Activated CD4-positive, alpha-beta T cell treated with anti-CD3 and anti-CD28 coated beads, Interleukin-2, amount 10 ng/mL, durations not matched to agents 24 days and 14 days (primary cell): Measurements from ENCODE around the gene KLHDC7B. TPM values are rescaled to one million over a fixed set of nuclear protein-coding genes. Genes with fewer than 3 reads are reported as not detected.
A peak's percentile ranks its signal among the peaks of the same experiment; 100 is the strongest.
"Not testable (repeated sequence)": the region's sequence is repeated elsewhere in the genome, so short reads cannot be mapped to it uniquely, and the experiment has no call there.

ENCODE experiments used
- DNase-seq: peaks from one replicate; pipeline ENCODE4 v3.0.0; 2022
- H3K27ac Mint-ChIP-seq: one replicate; pipeline ENCODE4 v1.8.0; 2022; ENCODE audit warnings: mild to moderate bottlenecking, mixed read lengths
- H3K27me3 Mint-ChIP-seq: one replicate; pipeline ENCODE4 v1.8.0; 2022; ENCODE audit warnings: mixed read lengths
- H3K36me3 Mint-ChIP-seq: one replicate; pipeline ENCODE4 v1.8.0; 2022; ENCODE audit warnings: low read depth, mild to moderate bottlenecking, mixed read lengths
- H3K4me1 Mint-ChIP-seq: one replicate; pipeline ENCODE4 v1.8.0; 2021; ENCODE audit warnings: mixed read lengths
- H3K4me3 Mint-ChIP-seq: one replicate; pipeline ENCODE4 v1.8.0; 2022; ENCODE audit warnings: mild to moderate bottlenecking, moderate library complexity, mixed read lengths
- H3K9me3 Mint-ChIP-seq: one replicate; pipeline ENCODE4 v1.8.0; 2021; ENCODE audit warnings: mixed read lengths
- intact Hi-C: fragments of 100-400 bp; cut with micrococcal nuclease; formaldehyde crosslinking; loops from one replicate; pipeline ENCODE4 v1.15.1; 2023
- total RNA-seq: library from RNA; stranded (reverse); gene quantifications from 2 replicates; pipeline ENCODE4 v1.2.3, GENCODE V29; 2022

KLHDC7B gene
- total RNA-seq, 1 donor from 2014 or later, result 5.3 TPM

DNA sequence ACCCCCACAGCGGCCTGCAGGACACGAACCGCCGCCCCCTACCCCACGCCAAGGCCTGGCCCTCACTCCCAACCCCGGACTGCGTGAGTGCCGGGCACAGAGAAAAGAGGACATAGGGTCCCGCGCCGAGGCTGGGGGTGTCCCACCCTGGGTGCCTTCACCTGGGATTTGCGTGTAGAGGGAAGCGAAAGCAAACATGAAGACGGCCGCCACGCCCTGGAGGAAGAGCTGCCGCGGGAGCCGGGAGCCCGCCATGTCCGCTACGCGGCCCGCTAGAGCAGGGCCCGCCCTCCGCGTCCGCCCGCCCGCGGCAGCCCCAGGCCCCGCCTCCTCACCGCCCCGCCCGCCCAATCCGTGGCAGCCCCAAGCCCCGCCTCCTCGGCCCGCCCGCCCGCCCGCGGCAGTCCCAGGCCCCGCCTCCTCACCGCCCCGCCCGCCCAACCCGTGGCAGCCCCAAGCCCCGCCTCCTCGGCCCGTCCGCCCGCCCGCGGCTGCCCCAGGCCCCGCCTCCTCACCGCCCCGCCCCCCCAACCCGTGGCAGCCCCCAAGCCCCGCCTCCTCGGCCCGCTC is 38.2 kb upstream of the KLHDC7B start, which contains the start of gene LMF2:
Gene LMF2 (minus strand): TSS at position 282 of the 570 bp plus-strand sequence. CDS start 27 bp downstream, at position 255.
- Mint-ChIP-seq H3K27me3 (peaks cover 1% of the 10 kb centered on the region), H3K4me1 (peaks cover 15% of the 10 kb centered on the region), H3K36me3 (peaks cover 10% of the 10 kb centered on the region), H3K9me3 (no peaks in the 10 kb centered on the region), H3K4me3 (peak within 1 kb of the TSS; percentile 90), H3K27ac (peak within 1 kb of the TSS; percentile 97)
- DNase-seq, result peak; percentile 97
- intact Hi-C loops, result loop anchor here (1.0 to 10.0 kb wide), 4 partner anchors 55 to 255 kb away; partner anchors contain the start of genes CHKB, HDAC10 and PPP6R2

DNA sequence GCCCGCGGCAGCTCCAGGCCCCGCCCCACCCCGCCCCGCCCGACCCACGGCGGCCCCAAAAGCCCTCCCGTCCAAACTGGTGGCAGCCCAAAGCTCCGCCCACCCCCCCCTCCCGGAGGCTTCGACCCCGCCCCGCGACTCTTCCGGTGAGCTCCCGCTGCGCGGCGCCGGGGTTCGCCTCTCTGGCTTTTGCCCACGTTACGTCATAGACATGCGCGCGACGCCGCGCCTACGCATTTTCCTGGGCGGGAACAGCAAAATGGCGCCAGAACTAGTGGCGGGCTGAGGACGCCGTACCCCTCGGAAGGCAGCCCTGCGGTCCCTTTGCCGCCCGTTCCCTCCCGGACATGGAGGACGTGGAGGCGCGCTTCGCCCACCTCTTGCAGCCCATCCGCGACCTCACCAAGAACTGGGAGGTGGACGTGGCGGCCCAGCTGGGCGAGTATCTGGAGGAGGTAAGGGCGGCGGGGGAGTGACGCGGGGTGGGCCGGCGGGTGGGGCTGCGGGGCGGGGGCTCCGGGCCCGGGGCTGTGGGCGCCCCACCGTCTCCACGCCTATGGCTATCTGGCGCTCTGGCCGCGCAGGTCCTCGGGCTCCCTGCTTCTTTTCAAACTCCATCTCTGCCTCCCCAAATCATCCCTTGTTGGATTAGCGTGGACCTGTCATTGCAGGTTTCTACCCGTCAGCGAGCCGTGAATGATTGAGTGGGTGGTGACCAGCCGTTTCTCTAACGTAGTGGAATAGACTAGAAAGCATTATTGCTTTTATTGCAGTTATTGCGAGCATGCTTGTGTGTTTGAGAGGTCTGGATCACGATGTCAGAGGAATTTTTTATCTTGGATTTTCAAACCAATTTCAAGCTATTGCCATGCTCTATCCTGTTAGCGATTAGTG is 37.5 kb upstream of the KLHDC7B start, which contains the start of gene NCAPH2:
Gene NCAPH2 (plus strand): TSS at position 234 of the 894 bp plus-strand sequence. CDS start 114 bp downstream, at position 348.
- DNase-seq, result peak; percentile 100
- Mint-ChIP-seq H3K4me1 (peaks cover 17% of the 10 kb centered on the region), H3K27me3 (peaks cover 1% of the 10 kb centered on the region), H3K9me3 (no peaks in the 10 kb centered on the region), H3K4me3 (peak within 1 kb of the TSS; percentile 90), H3K27ac (peak within 1 kb of the TSS; percentile 97), H3K36me3 (peaks cover 8% of the 10 kb centered on the region)
- intact Hi-C loops, result loop anchor here (1.0 to 10.0 kb wide), 8 partner anchors 17 to 256 kb away; partner anchors contain the start of genes CHKB, HDAC10, PPP6R2 and SBF1

DNA sequence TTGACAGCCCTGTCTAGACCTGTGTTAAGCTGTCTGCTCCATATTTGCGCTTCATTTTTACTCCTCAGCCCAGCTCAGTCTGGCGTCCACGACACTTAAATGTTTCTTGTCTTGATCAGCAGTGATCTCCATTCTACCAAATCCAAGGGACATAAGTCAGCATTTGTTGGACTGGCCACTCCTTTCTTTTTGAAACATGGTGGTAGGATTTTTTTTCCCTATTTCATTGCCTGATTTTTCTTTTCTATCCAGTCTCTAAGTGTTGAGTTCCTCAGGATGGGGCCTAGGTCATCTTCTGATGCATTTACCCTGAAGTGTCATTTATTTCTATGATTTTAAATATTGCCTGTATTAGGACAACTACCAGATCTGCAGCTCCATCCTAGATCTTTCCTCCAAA is 36.8 kb upstream of the KLHDC7B start:
- intact Hi-C loops, result loop anchor here (1.0 to 10.0 kb wide), 7 partner anchors 16 to 257 kb away; partner anchors contain the start of genes HDAC10, PPP6R2, SBF1 and SCO2
- Mint-ChIP-seq H3K27ac (peak overlapping the region; percentile 87), H3K27me3 (peaks cover 1% of the 10 kb centered on the region), H3K9me3 (no peaks in the 10 kb centered on the region), H3K4me1 (peaks cover 22% of the 10 kb centered on the region), H3K4me3 (peak overlapping the region; percentile 87), H3K36me3 (peaks cover 8% of the 10 kb centered on the region)
- no peak for DNase-seq

DNA sequence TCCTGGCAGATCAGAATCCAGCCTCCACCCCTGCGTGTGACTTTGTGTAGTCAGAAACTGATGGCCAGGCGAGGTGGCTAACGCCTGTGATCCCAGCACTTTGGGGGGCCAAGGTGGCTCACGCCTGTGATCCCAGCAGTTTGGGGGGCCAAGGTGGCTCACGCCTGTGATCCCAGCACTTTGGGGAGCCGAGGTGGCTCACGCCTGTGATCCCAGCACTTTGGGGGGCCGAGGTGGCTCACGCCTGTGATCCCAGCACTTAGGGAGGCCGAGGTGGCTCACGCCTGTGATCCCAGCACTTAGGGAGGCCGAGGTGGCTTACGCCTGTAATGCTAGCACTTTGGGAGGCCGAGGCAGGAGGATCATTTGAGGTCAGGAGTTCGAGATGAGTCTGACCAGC is 32.5 kb upstream of the KLHDC7B start:
- Mint-ChIP-seq H3K4me1 (peaks cover 29% of the 10 kb centered on the region), H3K27me3 (no peaks in the 10 kb centered on the region), H3K4me3 (no peak overlapping the region), H3K9me3 (no peaks in the 10 kb centered on the region), H3K36me3 (peaks cover 15% of the 10 kb centered on the region), H3K27ac (no peak overlapping the region)
- intact Hi-C loops, result no loop called here
- DNase-seq, result no peak

DNA sequence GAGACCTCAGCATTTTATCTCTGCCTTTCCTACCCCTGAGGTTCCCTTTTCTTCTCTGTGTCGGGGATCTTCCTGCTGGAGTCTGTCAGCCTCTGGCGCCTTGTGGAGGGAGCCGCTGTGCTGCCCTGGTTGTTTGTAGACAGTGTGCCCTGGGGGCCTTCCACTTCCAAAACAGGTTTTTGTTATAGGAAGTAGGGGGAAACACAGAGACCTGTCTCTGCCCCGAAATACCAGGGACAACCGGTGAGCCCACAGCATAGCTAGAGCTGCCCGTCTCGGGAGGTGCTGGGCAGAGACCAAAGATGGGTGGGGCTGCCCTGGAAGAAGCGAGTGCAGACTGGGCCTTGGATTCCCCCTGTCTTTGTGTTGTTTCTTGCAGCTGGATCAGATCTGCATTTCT is 29.6 kb upstream of the KLHDC7B start:
- DNase-seq, result no peak
- Mint-ChIP-seq H3K36me3 (peaks cover 25% of the 10 kb centered on the region), H3K4me1 (peaks cover 19% of the 10 kb centered on the region), H3K27me3 (no peaks in the 10 kb centered on the region), H3K9me3 (no peaks in the 10 kb centered on the region), H3K4me3 (no peak overlapping the region), H3K27ac (no peak overlapping the region)
- intact Hi-C loops, result no loop called here

DNA sequence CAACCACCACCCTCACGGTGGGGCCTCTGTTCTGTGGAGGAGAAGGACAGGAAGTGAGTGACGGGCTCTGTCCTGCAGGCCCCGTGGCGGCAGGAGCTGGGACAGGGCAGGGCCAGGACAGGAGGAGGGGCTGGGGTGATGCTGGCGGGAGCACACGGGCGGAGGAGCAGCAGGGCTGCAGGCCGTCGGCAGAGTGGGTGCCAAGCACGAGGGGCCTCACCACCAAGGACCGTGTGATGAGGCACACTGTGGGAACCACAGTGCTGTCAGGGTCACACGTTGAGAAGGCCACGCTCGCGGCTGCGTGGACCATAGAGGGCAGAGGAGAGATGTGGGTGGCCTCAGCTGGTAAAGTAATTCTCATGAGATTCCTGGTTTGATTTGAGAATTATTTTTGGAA is 28.8 kb upstream of the KLHDC7B start:
- no peak overlapping the region for H3K4me3 Mint-ChIP-seq
- no peak for DNase-seq
- intact Hi-C loops, result no loop called here
- H3K27me3 Mint-ChIP-seq, result no peaks in the 10 kb centered on the region
- no peak overlapping the region for H3K27ac Mint-ChIP-seq
- H3K9me3 Mint-ChIP-seq, result no peaks in the 10 kb centered on the region
- H3K36me3 Mint-ChIP-seq, result peaks cover 26% of the 10 kb centered on the region
- peaks cover 19% of the 10 kb centered on the region for H3K4me1 Mint-ChIP-seq

DNA sequence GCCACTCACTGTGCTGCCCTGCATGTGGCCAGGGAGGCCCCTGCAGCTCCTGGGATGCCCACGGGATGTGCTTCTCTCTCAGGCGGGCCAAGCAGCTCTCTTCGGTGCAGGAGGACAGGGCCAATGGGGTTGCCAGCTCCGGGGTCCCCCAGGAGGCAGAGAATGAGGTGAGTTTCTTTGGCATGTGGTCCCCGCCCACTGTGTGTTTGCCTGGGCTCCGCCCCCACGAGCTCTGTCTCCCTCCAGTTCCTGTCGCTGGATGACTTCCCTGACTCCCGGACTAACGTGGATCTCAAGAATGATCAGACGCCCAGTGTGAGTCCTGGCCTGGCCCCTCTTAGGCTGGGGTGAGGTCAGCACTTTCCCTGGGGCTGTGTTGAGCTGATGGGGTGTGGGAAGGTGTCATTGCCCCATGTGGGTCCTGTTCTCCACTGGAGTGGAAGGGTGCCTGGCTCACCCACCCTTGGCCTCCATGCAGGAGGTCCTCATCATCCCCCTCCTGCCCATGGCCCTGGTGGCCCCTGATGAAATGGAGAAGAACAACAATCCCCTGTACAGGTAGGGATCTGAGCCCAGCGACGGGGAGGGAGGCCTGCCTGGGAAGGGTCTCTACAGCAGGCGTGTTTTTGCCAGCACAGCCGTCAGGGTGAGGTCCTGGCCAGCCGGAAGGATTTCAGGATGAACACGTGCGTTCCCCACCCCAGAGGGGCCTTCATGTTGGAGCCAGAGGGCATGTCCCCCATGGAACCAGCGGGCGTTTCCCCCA is 28.0 kb upstream of the KLHDC7B start:
- H3K27me3 Mint-ChIP-seq, result no peaks in the 10 kb centered on the region
- H3K4me1 Mint-ChIP-seq, result peaks cover 12% of the 10 kb centered on the region
- no peak overlapping the region for H3K27ac Mint-ChIP-seq
- H3K9me3 Mint-ChIP-seq, result no peaks in the 10 kb centered on the region
- H3K36me3 Mint-ChIP-seq, result peaks cover 24% of the 10 kb centered on the region
- DNase-seq, result no peak
- intact Hi-C loops, result no loop called here
- no peak overlapping the region for H3K4me3 Mint-ChIP-seq

DNA sequence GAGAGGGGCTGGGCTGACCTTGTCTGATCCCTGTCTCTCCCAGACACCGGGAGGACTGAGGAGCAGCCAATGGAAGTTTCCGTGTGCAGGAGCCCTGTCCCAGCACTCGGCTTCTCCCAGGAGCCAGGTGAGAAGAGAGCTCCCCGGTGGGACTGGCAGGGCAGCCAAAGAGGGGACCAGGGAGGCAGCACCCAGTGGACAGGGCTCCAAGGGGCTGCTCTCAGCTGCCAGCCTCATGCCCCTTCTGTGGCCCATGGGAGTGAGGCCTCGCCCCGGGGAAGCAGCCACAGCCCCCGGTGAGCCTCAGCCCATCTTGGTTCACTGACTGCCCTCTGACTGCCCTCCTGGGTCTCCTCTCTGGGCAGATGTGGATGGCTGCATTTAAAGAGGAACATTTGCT is 27.1 kb upstream of the KLHDC7B start:
- H3K4me1 Mint-ChIP-seq, result peaks cover 12% of the 10 kb centered on the region
- DNase-seq, result no peak
- H3K27ac Mint-ChIP-seq, result no peak overlapping the region
- H3K27me3 Mint-ChIP-seq, result no peaks in the 10 kb centered on the region
- peaks cover 31% of the 10 kb centered on the region for H3K36me3 Mint-ChIP-seq
- no peak overlapping the region for H3K4me3 Mint-ChIP-seq
- H3K9me3 Mint-ChIP-seq, result no peaks in the 10 kb centered on the region
- intact Hi-C loops, result no loop called here

DNA sequence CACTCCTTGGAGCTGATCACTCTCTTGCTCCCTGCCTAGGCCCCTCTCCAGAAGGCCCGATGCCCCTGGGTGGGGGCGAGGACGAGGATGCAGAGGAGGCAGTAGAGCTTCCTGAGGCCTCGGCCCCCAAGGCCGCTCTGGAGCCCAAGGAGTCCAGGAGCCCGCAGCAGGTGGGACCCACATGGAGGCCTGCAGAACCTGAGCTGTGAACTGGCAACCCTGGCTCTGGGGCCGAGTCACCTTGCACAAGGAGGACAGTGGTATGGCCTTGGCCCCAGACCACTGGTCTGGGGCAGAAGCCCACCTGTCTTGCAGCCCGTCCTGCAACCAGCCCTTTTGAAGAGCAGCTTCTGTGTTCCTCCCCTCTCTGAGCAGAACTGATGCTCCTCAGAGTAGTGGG is 26.5 kb upstream of the KLHDC7B start:
- DNase-seq, result no peak
- peaks cover 9% of the 10 kb centered on the region for H3K4me1 Mint-ChIP-seq
- H3K27me3 Mint-ChIP-seq, result no peaks in the 10 kb centered on the region
- no peak overlapping the region for H3K27ac Mint-ChIP-seq
- H3K4me3 Mint-ChIP-seq, result no peak overlapping the region
- peaks cover 32% of the 10 kb centered on the region for H3K36me3 Mint-ChIP-seq
- intact Hi-C loops, result no loop called here
- H3K9me3 Mint-ChIP-seq, result no peaks in the 10 kb centered on the region

DNA sequence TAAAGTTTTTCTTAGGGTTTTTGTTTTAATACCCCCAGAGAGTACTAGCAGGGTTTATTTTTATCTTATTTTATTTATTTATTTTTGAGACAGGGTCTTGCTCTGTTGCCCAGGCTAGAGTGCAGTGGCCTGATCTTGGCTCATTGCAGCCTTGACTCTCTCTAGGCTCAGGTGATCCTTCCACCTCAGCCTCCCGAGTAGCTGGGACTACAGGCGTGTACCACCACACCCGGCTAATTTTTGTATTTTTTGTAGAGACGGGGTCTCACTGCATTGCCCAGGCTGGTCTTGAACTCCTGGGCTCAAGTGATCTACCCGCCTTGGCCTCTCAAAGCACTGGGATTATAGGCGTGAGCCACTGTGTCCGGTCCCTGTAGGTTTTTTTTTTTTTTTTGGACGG is 25.5 kb upstream of the KLHDC7B start:
- H3K9me3 Mint-ChIP-seq, H3K4me3 Mint-ChIP-seq, H3K27ac Mint-ChIP-seq, intact Hi-C loops, DNase-seq, H3K4me1 Mint-ChIP-seq, H3K27me3 Mint-ChIP-seq: not testable (repeated sequence)
- H3K36me3 Mint-ChIP-seq, result peaks cover 39% of the 10 kb centered on the region

DNA sequence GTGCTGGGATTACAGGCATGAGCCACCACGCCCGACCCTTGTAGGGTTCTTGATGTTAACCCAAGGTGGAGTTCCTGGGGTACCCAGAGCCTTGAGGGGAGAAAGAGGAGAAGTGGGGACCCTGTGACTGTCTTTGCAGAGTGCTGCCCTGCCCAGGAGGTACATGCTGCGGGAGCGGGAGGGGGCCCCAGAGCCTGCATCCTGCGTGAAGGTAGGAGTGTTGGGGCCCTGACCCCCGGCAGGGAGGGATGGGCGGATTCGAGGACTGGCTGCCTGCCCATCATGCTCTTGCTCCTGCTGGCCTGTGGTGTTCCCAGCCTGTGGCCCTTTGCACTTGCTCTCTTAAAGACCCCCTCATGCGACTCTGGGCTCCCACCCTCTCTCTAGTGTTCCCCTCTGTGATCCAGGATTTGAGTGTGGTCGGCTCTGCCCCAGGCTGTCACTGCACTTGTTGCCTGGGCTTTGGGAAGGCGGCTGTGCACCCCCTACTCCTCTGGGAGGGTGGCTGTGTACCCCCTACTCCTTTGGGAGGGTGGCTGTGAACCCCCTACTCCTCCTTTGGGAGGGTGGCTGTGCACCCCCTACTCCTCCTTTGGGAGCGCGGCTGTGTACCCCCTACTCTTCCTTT is 24.8 kb upstream of the KLHDC7B start:
- peaks cover 36% of the 10 kb centered on the region for H3K36me3 Mint-ChIP-seq
- no peak for DNase-seq
- H3K4me1 Mint-ChIP-seq, result peaks cover 9% of the 10 kb centered on the region
- no peaks in the 10 kb centered on the region for H3K9me3 Mint-ChIP-seq
- intact Hi-C loops, result no loop called here
- H3K27me3 Mint-ChIP-seq, result no peaks in the 10 kb centered on the region
- H3K4me3 Mint-ChIP-seq, result no peak overlapping the region
- no peak overlapping the region for H3K27ac Mint-ChIP-seq

DNA sequence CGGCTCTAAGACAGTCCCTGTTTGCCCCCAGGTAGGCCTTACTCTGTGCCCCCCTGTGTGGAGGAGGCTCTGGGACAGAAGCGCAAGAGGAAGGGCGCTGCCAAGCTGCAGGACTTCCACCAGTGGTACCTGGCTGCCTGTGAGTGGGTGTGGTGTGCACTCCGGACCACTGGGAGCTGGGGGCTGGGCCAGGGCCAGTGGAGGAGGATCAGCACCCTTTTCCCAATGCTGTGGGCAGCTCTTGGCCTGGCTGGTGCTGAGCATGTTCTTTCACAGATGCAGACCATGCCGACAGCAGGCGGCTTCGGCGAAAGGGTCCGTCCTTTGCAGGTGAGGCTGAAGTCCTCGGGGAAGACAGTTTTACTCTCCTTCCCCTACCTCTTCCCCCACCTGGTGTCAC is 24.0 kb upstream of the KLHDC7B start:
- no peaks in the 10 kb centered on the region for H3K9me3 Mint-ChIP-seq
- H3K27ac Mint-ChIP-seq, result no peak overlapping the region
- H3K4me3 Mint-ChIP-seq, result no peak overlapping the region
- no peak for DNase-seq
- intact Hi-C loops, result no loop called here
- no peaks in the 10 kb centered on the region for H3K27me3 Mint-ChIP-seq
- H3K4me1 Mint-ChIP-seq, result peaks cover 10% of the 10 kb centered on the region
- H3K36me3 Mint-ChIP-seq, result peaks cover 33% of the 10 kb centered on the region

DNA sequence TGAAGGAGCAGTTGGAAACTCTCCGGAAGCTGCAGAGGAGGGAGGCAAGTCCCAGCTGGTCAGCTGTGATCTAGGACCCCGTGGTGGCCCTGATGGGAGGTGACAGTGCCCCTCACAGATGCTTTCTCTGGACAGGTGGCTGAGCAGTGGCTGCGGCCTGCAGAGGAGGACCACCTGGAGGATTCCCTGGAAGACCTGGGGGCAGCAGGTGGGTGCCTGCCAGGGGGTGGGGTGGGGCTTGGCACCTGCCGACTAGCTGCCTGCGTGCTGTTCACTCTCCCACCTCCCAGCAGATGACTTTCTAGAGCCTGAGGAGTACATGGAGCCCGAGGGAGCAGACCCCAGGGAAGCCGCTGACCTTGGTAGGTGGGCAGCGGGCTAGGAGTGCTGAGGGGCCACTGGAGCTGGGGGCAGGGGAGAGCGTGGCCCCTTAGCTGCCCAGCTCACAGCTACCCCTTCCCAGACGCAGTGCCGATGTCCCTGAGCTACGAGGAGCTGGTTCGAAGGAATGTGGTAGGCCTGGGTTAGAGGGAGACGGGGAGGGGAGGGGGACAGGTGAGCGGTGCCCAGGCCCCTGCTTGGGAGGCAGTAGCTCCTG is 23.4 kb upstream of the KLHDC7B start:
- intact Hi-C loops, result no loop called here
- DNase-seq, result no peak
- Mint-ChIP-seq H3K4me1 (peaks cover 16% of the 10 kb centered on the region), H3K9me3 (no peaks in the 10 kb centered on the region), H3K4me3 (no peak overlapping the region), H3K27ac (no peak overlapping the region), H3K27me3 (no peaks in the 10 kb centered on the region), H3K36me3 (peaks cover 36% of the 10 kb centered on the region)
